Caki2 (cell line): Measurements from ENCODE around the gene MFAP1. TPM values are rescaled to one million over a fixed set of nuclear protein-coding genes. Genes with fewer than 3 reads are reported as not detected.
"Not testable (repeated sequence)": the region's sequence is repeated elsewhere in the genome, so short reads cannot be mapped to it uniquely, and the experiment has no call there.

Experiments used
- DNase-seq: peaks from one replicate; pipeline ENCODE4 v3.0.0-alpha.2; 2015; ENCODE audit warnings: low read depth
- in situ Hi-C: cut with HindIII; loops from 2 replicates; pipeline ENCODE4 v1.10.0; 2016; ENCODE audit warnings: low sequenced_read_pairs, low pct_unique_long_range_greater_than_20kb, mixed read lengths
- total RNA-seq: library from RNA; depleted of rRNA; stranded (reverse); fragments of >200 nt; shearing (Covaris generic); gene quantifications from 2 replicates; pipeline ENCODE4 v1.2.3, GENCODE V29; 2014; ENCODE audit warnings: low replicate concordance

The MFAP1 gene
- total RNA-seq, 1 experiment from 2014 or later = 9.5 TPM

GRCh38 chr15:43826508-43827341 lies 2.2 kb upstream of the MFAP1 start, which contains the start of gene WDR76:
Gene WDR76 (plus strand): TSS chr15:43827002. CDS start chr15:43827033, 31 bp downstream.
- peak; percentile 76 for DNase-seq
- in situ Hi-C loops = no loop called here

- no peak for DNase-seq
- in situ Hi-C loops = no loop called here
These were observed 1.6 kb upstream of the MFAP1 start for GRCh38 chr15:43826029-43826507.

GRCh38 chr15:43825305-43825704 lies 815 bp upstream of the MFAP1 start:
- in situ Hi-C loops = not testable (repeated sequence)

GRCh38 chr15:43821505-43821904 lies 3.0 kb downstream of the MFAP1 start:
- in situ Hi-C loops = no loop called here
- DNase-seq = no peak

More at GRCh38 chr15:43825305-43825704, 815 bp upstream of the MFAP1 start:
- DNase-seq = not testable (repeated sequence)

- DNase-seq, in situ Hi-C loops: not testable (repeated sequence)
These were observed 9.4 kb downstream of the MFAP1 start for GRCh38 chr15:43815064-43815463.

GRCh38 chr15:43808960-43809678 lies 15.4 kb downstream of the MFAP1 start:
- DNase-seq = no peak
- in situ Hi-C loops = no loop called here

- DNase-seq = no peak
- in situ Hi-C loops = no loop called here
These were observed 16.0 kb downstream of the MFAP1 start for GRCh38 chr15:43808435-43808950.

- DNase-seq = not testable (repeated sequence)
These were observed 21.8 kb downstream of the MFAP1 start for GRCh38 chr15:43802676-43803075.

GRCh38 chr15:43800286-43801141 lies 24.0 kb downstream of the MFAP1 start, which contains the start of gene HYPK:
Gene HYPK (plus strand): TSS chr15:43800599. CDS start chr15:43800623, 24 bp downstream.
- in situ Hi-C loops = no loop called here
- DNase-seq = peak; percentile 80

More at GRCh38 chr15:43802676-43803075, 21.8 kb downstream of the MFAP1 start:
- in situ Hi-C loops = not testable (repeated sequence)

- DNase-seq = no peak
- in situ Hi-C loops = no loop called here
These were observed 24.6 kb downstream of the MFAP1 start, which contains the start of gene SERINC4 for GRCh38 chr15:43799945-43800285. Gene SERINC4 (minus strand): TSS chr15:43800220. CDS start chr15:43799986, 234 bp downstream.

- in situ Hi-C loops = no loop called here
- DNase-seq = no peak
These were observed 25.1 kb downstream of the MFAP1 start for GRCh38 chr15:43799209-43799944.

GRCh38 chr15:43796566-43796965 lies 27.9 kb downstream of the MFAP1 start:
- no peak for DNase-seq
- in situ Hi-C loops = no loop called here

GRCh38 chr15:43795997-43796396 lies 28.5 kb downstream of the MFAP1 start:
- DNase-seq = no peak

GRCh38 chr15:43795197-43795596 lies 29.3 kb downstream of the MFAP1 start:
- DNase-seq = no peak
- in situ Hi-C loops = no loop called here

More at GRCh38 chr15:43795997-43796396, 28.5 kb downstream of the MFAP1 start:
- in situ Hi-C loops = no loop called here

- no peak for DNase-seq
- in situ Hi-C loops = no loop called here
These were observed 30.0 kb downstream of the MFAP1 start for GRCh38 chr15:43794269-43795037.

GRCh38 chr15:43793647-43794046 lies 30.8 kb downstream of the MFAP1 start:
- DNase-seq = no peak
- in situ Hi-C loops = no loop called here
